ENCODE measurements around the gene ZNF423. TPM values are rescaled to one million over a fixed set of nuclear protein-coding genes. Genes with fewer than 3 reads are reported as not detected.
"Not testable (repeated sequence)": the region's sequence is repeated elsewhere in the genome, so short reads cannot be mapped to it uniquely, and the experiment has no call there.

Gene ZNF423
- total RNA-seq, 1 experiment from 2014 or later = 0.49 TPM

- H3K36me3 ChIP-seq (ENCODE audit: control insufficient read depth, insufficient read depth, low read length) = no peaks in the 10 kb centered on the region
- in situ Hi-C loops (cut with HindIII; ENCODE audit: low pct_unique_long_range_greater_than_20kb, low sequenced_read_pairs) (no loop called here), intact Hi-C loops (cut with micrococcal nuclease; ENCODE audit: unreplicated experiment) (no loop called here)
- H3K27ac ChIP-seq (ENCODE audit: low read length) = no peak overlapping the region
- no peaks in the 10 kb centered on the region for H3K4me1 ChIP-seq (ENCODE audit: control insufficient read depth, insufficient read depth, low read length)
- no peak overlapping the region for H3K4me3 ChIP-seq (ENCODE audit: low read depth in 2 of 2, low read length in 2 of 2)
- BruUV-seq (replicated peaks) = no TSS peak
- H3K9me3 ChIP-seq (ENCODE audit: control insufficient read depth, insufficient read depth, low read depth, low read length) = no peaks in the 10 kb centered on the region
- TF ChIP-seq SIN3A (IDR thresholded peaks at IDR 0.05; ENCODE audit: borderline replicate concordance, insufficient read depth, low read depth, low read length) (no peak), CTCF (IDR thresholded peaks at IDR 0.05) (no peak), TCF7L2 (IDR thresholded peaks at IDR 0.05; ENCODE audit: low read depth, low read length) (no peak), REST (IDR thresholded peaks at IDR 0.05; ENCODE audit: insufficient read depth in 1 of 2, low read depth in 2 of 2, low read length in 1 of 2) (no peak), POLR2AphosphoS5 (IDR thresholded peaks at IDR 0.05; ENCODE audit: low read depth, low read length) (no peak)
- ATAC-seq (no peak), DNase-seq (ENCODE audit: low read depth, low spot score) (no peak)
- H3K27me3 ChIP-seq (ENCODE audit: control insufficient read depth, insufficient read depth, low read length) = peaks cover 3% of the 10 kb centered on the region; the same call in 1 of the 2 replicates
- CTCF ChIA-PET = interaction anchor here (0.6 to 1.2 kb wide), 5 partner anchors 16 to 931 kb away, joined by 3 to 13 read pairs (median 5); no protein-coding TSS in a partner anchor
- POLR2A ChIA-PET = no interaction called here
Observed at GRCh38 chr16:49875806-49876715, 20.1 kb upstream of the ZNF423 start.

- Histone ChIP-seq H3K27ac (ENCODE audit: low read length) (no peak overlapping the region), H3K36me3 (ENCODE audit: control insufficient read depth, insufficient read depth, low read length) (no peaks in the 10 kb centered on the region), H3K4me3 (ENCODE audit: low read depth in 2 of 2, low read length in 2 of 2) (no peak overlapping the region), H3K4me1 (ENCODE audit: control insufficient read depth, insufficient read depth, low read length) (no peaks in the 10 kb centered on the region), H3K27me3 (ENCODE audit: control insufficient read depth, insufficient read depth, low read length) (peaks cover 4% of the 10 kb centered on the region; the same call in 1 of the 2 replicates), H3K9me3 (ENCODE audit: control insufficient read depth, insufficient read depth, low read depth, low read length) (no peaks in the 10 kb centered on the region)
- DNase-seq (ENCODE audit: low read depth, low spot score) = no peak
- in situ Hi-C loops (cut with HindIII; ENCODE audit: low pct_unique_long_range_greater_than_20kb, low sequenced_read_pairs) (no loop called here), intact Hi-C loops (cut with micrococcal nuclease; ENCODE audit: unreplicated experiment) (no loop called here)
- ChIA-PET CTCF (interaction anchor here (0.6 to 0.9 kb wide), 4 partner anchors 18 to 467 kb away, joined by 5 to 9 read pairs (median 6); no protein-coding TSS in a partner anchor), POLR2A (no interaction called here)
- TF ChIP-seq SIN3A (IDR thresholded peaks at IDR 0.05; ENCODE audit: borderline replicate concordance, insufficient read depth, low read depth, low read length) = no peak
- no peak for TF ChIP-seq TCF7L2 (IDR thresholded peaks at IDR 0.05; ENCODE audit: low read depth, low read length)
- TF ChIP-seq CTCF (IDR thresholded peaks at IDR 0.05) = no peak
- no peak for TF ChIP-seq REST (IDR thresholded peaks at IDR 0.05; ENCODE audit: insufficient read depth in 1 of 2, low read depth in 2 of 2, low read length in 1 of 2)
- TF ChIP-seq POLR2AphosphoS5 (IDR thresholded peaks at IDR 0.05; ENCODE audit: low read depth, low read length) = no peak
- ATAC-seq = no peak
- no TSS peak for BruUV-seq (replicated peaks)
Observed at GRCh38 chr16:49874613-49875237, 18.8 kb upstream of the ZNF423 start.

- DNase-seq (ENCODE audit: low read depth, low spot score); H3K27ac ChIP-seq (ENCODE audit: low read length); in situ Hi-C loops (cut with HindIII; ENCODE audit: low pct_unique_long_range_greater_than_20kb, low sequenced_read_pairs); ATAC-seq; intact Hi-C loops (cut with micrococcal nuclease; ENCODE audit: unreplicated experiment); POLR2A ChIA-PET; H3K27me3 ChIP-seq (ENCODE audit: control insufficient read depth, insufficient read depth, low read length); H3K36me3 ChIP-seq (ENCODE audit: control insufficient read depth, insufficient read depth, low read length); BruUV-seq (replicated peaks); H3K4me1 ChIP-seq (ENCODE audit: control insufficient read depth, insufficient read depth, low read length); CTCF ChIA-PET; H3K9me3 ChIP-seq (ENCODE audit: control insufficient read depth, insufficient read depth, low read depth, low read length); H3K4me3 ChIP-seq (ENCODE audit: low read depth in 2 of 2, low read length in 2 of 2): not testable (repeated sequence)
Observed at GRCh38 chr16:49871824-49872223, 15.9 kb upstream of the ZNF423 start.
